ENCODE results near the gene PVR. TPM values are rescaled to one million over a fixed set of nuclear protein-coding genes. Genes with fewer than 3 reads are reported as not detected.

The PVR gene
- total RNA-seq, 3 donors from 2014 or later = 23.8 to 39.8 (median 26.7) TPM

DNA sequence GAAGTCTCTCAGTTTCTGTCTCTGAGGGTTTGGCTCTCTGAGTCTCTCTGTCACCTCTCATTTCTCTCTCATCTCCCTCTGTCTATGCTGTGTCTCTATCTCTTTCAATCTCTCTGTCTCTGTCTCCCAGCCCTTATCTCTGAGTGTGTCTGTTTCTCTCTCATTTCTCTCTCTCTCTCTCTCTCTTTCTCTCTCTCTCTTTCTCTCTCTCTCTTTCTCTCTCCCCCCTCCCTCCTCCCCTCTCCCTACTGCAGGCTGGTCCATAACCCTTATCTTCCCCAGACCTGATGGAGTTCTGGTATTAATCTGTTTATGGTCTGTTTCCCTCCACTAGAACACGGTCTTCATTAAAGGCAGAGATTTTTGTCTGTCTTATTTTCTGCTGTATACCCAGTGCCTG is 1.3 kb upstream of the PVR start:
- H3K4me1 ChIP-seq (ENCODE audit: low read depth) = peaks cover 33% of the 10 kb centered on the region
- ATAC-seq (no peak), DNase-seq (no peak)
- H3K9me3 ChIP-seq = no peaks in the 10 kb centered on the region
- no peak overlapping the region for H3K4me3 ChIP-seq
- TF ChIP-seq, protein P1, sequence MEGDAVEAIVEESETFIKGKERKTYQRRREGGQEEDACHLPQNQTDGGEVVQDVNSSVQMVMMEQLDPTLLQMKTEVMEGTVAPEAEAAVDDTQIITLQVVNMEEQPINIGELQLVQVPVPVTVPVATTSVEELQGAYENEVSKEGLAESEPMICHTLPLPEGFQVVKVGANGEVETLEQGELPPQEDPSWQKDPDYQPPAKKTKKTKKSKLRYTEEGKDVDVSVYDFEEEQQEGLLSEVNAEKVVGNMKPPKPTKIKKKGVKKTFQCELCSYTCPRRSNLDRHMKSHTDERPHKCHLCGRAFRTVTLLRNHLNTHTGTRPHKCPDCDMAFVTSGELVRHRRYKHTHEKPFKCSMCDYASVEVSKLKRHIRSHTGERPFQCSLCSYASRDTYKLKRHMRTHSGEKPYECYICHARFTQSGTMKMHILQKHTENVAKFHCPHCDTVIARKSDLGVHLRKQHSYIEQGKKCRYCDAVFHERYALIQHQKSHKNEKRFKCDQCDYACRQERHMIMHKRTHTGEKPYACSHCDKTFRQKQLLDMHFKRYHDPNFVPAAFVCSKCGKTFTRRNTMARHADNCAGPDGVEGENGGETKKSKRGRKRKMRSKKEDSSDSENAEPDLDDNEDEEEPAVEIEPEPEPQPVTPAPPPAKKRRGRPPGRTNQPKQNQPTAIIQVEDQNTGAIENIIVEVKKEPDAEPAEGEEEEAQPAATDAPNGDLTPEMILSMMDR (IDR thresholded peaks at IDR 0.05) = no peak
- intact Hi-C loops (cut with DNase I, micrococcal nuclease) = no loop called here
- H3K36me3 ChIP-seq (ENCODE audit: low read depth) = no peaks in the 10 kb centered on the region

DNA sequence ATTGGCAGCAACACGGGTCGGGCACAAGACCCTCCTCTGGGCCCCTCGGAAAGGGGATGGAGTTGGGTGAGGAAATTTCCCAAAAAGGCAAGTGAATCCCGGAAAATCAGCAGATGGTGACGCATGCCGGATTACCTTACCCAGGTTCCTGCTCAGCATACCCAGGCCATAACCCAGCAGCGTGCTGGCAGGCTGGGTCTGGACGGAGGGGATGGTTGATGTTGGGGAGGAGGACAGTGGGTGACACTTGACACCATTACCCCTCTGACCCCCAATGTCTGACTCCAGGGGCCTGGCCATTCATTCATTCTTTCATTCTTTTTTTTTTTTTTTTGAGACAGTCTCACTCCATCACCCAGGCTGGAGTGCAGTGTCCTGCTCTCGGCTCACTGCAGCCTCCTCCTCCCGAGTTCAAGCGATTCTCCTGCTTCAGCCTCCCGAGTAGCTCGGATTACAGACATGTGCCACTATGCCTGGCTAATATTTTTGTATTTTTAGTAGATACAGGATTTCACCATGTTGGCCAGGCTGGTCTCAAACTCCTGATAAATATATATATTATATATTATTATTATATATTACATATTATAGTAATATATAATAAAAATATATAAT is 799 bp downstream of the PVR start:
- Histone ChIP-seq H3K4me3 (peak overlapping the region; percentile 68), H3K36me3 (ENCODE audit: low read depth) (no peaks in the 10 kb centered on the region), H3K4me1 (ENCODE audit: low read depth) (peaks cover 18% of the 10 kb centered on the region), H3K9me3 (no peaks in the 10 kb centered on the region)
- intact Hi-C loops (cut with DNase I, micrococcal nuclease) = no loop called here
- peak; percentile 65 for ATAC-seq
- TF ChIP-seq, protein P1 (IDR thresholded peaks at IDR 0.05) = no peak
- peak in 1 of 3 donors; percentile 45 for DNase-seq

DNA sequence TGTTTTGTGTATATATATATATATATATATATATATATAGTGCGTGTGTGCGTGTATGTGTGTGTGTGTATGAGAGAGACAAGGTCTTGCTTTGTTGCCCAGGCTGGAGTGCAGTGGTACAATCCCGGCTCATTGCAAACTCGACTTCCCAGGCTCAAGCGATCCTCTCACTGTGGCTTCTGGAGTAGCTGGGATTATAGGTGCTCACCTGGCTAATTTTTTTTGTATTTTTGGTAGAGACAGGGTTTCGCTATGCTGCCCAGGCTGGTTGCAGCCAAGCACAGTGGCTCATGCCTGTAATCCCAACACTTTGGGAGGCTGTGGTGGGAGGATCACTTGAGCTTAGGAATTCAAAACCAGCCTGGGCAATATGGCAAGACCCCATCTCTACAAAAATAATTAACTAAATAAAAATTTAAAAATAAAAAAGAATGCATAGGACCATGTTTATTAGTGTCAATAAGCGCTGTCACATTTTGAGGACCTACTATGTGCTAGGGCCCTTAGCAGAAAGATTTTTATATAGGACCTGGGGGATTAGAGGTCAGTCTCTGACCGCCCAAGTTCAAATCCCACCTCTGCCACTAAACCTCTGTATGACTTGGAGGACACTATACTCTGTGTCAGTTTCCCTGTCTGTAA is 1.8 kb downstream of the PVR start:
- no peak for DNase-seq
- H3K4me3 ChIP-seq = no peak overlapping the region

DNA sequence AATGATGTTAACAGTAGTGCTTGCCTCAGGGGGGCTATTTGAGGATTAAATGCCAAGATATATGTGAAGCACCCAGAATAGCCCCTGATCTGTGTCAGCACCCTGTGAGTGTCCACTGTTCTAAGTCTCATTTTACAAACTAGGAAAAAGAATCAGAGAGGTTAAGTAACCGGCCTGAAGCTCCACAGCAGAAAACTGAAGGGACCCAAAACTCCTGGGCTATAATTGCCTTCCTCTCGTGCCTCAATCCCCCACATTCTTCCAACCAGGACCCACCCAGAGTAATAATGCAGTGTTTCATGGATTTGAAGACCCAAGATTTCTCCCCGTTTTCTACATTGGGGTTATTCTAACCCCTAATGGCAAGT is 2.3 kb downstream of the PVR start:
- intact Hi-C loops (cut with DNase I, micrococcal nuclease) = no loop called here
- no peaks in the 10 kb centered on the region for H3K36me3 ChIP-seq (ENCODE audit: low read depth)
- TF ChIP-seq, protein P1 (IDR thresholded peaks at IDR 0.05) = no peak
- H3K9me3 ChIP-seq = no peaks in the 10 kb centered on the region
- H3K4me1 ChIP-seq (ENCODE audit: low read depth) = peaks cover 3% of the 10 kb centered on the region
- no peak overlapping the region for H3K4me3 ChIP-seq
- ATAC-seq = no peak
- no peak for DNase-seq

More for the DNA sequence above, 1.8 kb downstream of the PVR start:
- no peak for ATAC-seq
- intact Hi-C loops (cut with DNase I, micrococcal nuclease) = no loop called here
- H3K4me1 ChIP-seq (ENCODE audit: low read depth) = peaks cover 8% of the 10 kb centered on the region
- TF ChIP-seq, protein P1 (IDR thresholded peaks at IDR 0.05) = no peak
- H3K36me3 ChIP-seq (ENCODE audit: low read depth) = no peaks in the 10 kb centered on the region
- H3K9me3 ChIP-seq = no peaks in the 10 kb centered on the region

DNA sequence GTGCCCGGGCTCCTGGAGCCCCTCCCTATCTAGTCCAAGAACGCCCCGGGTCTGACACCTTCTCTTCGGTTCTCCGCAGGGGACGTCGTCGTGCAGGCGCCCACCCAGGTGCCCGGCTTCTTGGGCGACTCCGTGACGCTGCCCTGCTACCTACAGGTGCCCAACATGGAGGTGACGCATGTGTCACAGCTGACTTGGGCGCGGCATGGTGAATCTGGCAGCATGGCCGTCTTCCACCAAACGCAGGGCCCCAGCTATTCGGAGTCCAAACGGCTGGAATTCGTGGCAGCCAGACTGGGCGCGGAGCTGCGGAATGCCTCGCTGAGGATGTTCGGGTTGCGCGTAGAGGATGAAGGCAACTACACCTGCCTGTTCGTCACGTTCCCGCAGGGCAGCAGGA is 3.4 kb downstream of the PVR start:
- H3K36me3 ChIP-seq (ENCODE audit: low read depth) = peaks cover 3% of the 10 kb centered on the region
- no peak overlapping the region for H3K4me3 ChIP-seq
- TF ChIP-seq, protein P1 (IDR thresholded peaks at IDR 0.05) = no peak
- H3K9me3 ChIP-seq = no peaks in the 10 kb centered on the region
- intact Hi-C loops (cut with DNase I, micrococcal nuclease) = no loop called here
- peaks cover 2% of the 10 kb centered on the region for H3K4me1 ChIP-seq (ENCODE audit: low read depth)
- ATAC-seq (no peak), DNase-seq (no peak)
